HCT116 (cell line): Measurements from ENCODE around the gene TOM1L1. TPM values are rescaled to one million over a fixed set of nuclear protein-coding genes. Genes with fewer than 3 reads are reported as not detected.

ENCODE experiments used
- ATAC-seq: fragments of 200-7000 bp; cut with Tn5 transposase; 2 replicates; pipeline ENCODE4 v1.9.1; 2020; ENCODE audit warnings: mild to moderate bottlenecking, moderate library complexity
- BruUV-seq: library from RNA; stranded (reverse); fragments of 400-500 nt; replicated peaks from 2 replicates; lab custom pipeline; 2021; lab: Mats Ljungman, UMichigan
- CTCF ChIA-PET: fragments of 300-600 bp; sonication (Branson Sonifier 250); formaldehyde crosslinking; loops from one replicate; lab custom pipeline; 2021; ENCODE audit warnings: antibody characterized with exemption; lab: Charles Lee
- POLR2A ChIA-PET: fragments of 300-600, 350-600 bp; sonication (Branson Sonifier 250); formaldehyde crosslinking; loops from one replicate; lab custom pipeline; 2021; ENCODE audit warnings: antibody characterized with exemption; lab: Charles Lee
- RAD21 ChIA-PET, 2 experiments: fragments of 300-600 bp; sonication (Branson Sonifier 250); formaldehyde crosslinking; loops; one replicate each; lab custom pipeline; 2023; ENCODE audit warnings: low total read pairs in 2 of 2; ENCODE audit not compliant: uncharacterized antibody in 2 of 2, unreplicated experiment in 2 of 2, low non-redundant PET in 1 of 2; lab: Charles Lee
- DNase-seq: peaks from one replicate; pipeline ENCODE4 v3.0.0-alpha.2; 2010; ENCODE audit warnings: low read depth, low spot score
- H2AFZ ChIP-seq: fragments of 200-600 bp; shearing (Covaris generic), sonication (generic); 2 replicates; pipeline ENCODE4 v1.6.1; 2017; ENCODE audit warnings: low read depth, mixed run types, mixed read lengths, antibody characterized with exemption, low read length; ENCODE audit not compliant: poor library complexity, severe bottlenecking
- H3K27ac ChIP-seq: 2 replicates; pipeline ENCODE4 v1.5.1; 2012; ENCODE audit warnings: low read depth, low read length
- H3K27me3 ChIP-seq: fragments of 200-600 bp; sonication (generic); 2 replicates; pipeline ENCODE4 v1.6.1; 2016; ENCODE audit warnings: mixed run types, low read length, mixed read lengths; ENCODE audit not compliant: insufficient read depth
- H3K36me3 ChIP-seq, 2 experiments: fragments of 200-500 bp in 1 of 2; fragments of 200-600 bp in 1 of 2; sonication (Bioruptor generic) in 1 of 2; sonication (generic) in 1 of 2; 2 replicates each; pipeline versions ENCODE4 v1.5.1 to v1.6.1; 2014 to 2016; ENCODE audit warnings: low read length in 2 of 2, inconsistent platforms in 1 of 2, mixed read lengths in 1 of 2, mixed run types in 1 of 2; ENCODE audit not compliant: insufficient read depth in 2 of 2, control insufficient read depth in 1 of 2
- H3K4me1 ChIP-seq, 2 experiments: fragments of 200-600 bp in 1 of 2; sonication (generic) in 1 of 2; 2 replicates each; pipeline versions ENCODE4 v1.5.1 to v1.6.1; 2012 to 2017; ENCODE audit warnings: low read length in 2 of 2, inconsistent platforms in 1 of 2, mild to moderate bottlenecking in 1 of 2, mixed read lengths in 1 of 2, mixed run types in 1 of 2, moderate library complexity in 1 of 2; ENCODE audit not compliant: insufficient read depth in 2 of 2, control insufficient read depth in 1 of 2
- H3K4me2 ChIP-seq: fragments of 200-600 bp; sonication (generic); 2 replicates; pipeline ENCODE4 v1.6.1; 2017; ENCODE audit warnings: mixed run types, low read length, mixed read lengths
- H3K4me3 ChIP-seq, 2 experiments: fragments of 200-600 bp in 1 of 2; sonication (generic) in 1 of 2; replicated peaks in 1 of 2; 2 replicates each; pipeline ENCODE4 v1.5.1; 2011 to 2016; ENCODE audit warnings: low read length in 2 of 2, control low read depth in 1 of 2, low read depth in 1 of 2, mild to moderate bottlenecking in 1 of 2, mixed read lengths in 1 of 2, mixed run types in 1 of 2
- H3K79me2 ChIP-seq: fragments of 200-600 bp; sonication (generic); 2 replicates; pipeline ENCODE4 v1.6.1; 2017; ENCODE audit warnings: mild to moderate bottlenecking, mixed run types, low read length, moderate library complexity, mixed read lengths; ENCODE audit not compliant: insufficient read depth
- H3K9ac ChIP-seq: fragments of 200-600 bp; sonication (generic); 2 replicates; pipeline ENCODE4 v1.6.1; 2016; ENCODE audit warnings: low read length, mixed read lengths
- H3K9me2 ChIP-seq: fragments of 200-600 bp; sonication (generic), shearing (Covaris generic); 2 replicates; pipeline ENCODE4 v1.6.1; 2017; ENCODE audit warnings: mixed run types, mild to moderate bottlenecking, moderate library complexity; ENCODE audit not compliant: insufficient read depth
- H3K9me3 ChIP-seq, 2 experiments: fragments of 200-500 bp in 1 of 2; fragments of 200-600 bp in 1 of 2; sonication (Bioruptor generic) in 1 of 2; sonication (generic) in 1 of 2; 2 replicates each; pipeline ENCODE4 v1.6.1; 2014 to 2017; ENCODE audit warnings: low read length in 2 of 2, mixed read lengths in 2 of 2, inconsistent platforms in 1 of 2, low read depth in 1 of 2, mild to moderate bottlenecking in 1 of 2, mixed run types in 1 of 2, moderate library complexity in 1 of 2; ENCODE audit not compliant: control insufficient read depth in 1 of 2, insufficient read depth in 1 of 2
- H4K20me1 ChIP-seq: fragments of 200-600 bp; sonication (generic), shearing (Covaris generic); 2 replicates; pipeline ENCODE4 v1.6.1; 2017; ENCODE audit warnings: mixed run types, mild to moderate bottlenecking, moderate library complexity; ENCODE audit not compliant: insufficient read depth
- EGR1 ChIP-seq: IDR thresholded peaks from 2 replicates; pipeline ENCODE4 v1.6.1; 2012; ENCODE audit warnings: low read depth
- ELF1 ChIP-seq: IDR thresholded peaks from 2 replicates; pipeline ENCODE4 v1.6.1; 2012; ENCODE audit warnings: low read depth, borderline replicate concordance
- FOSL1 ChIP-seq: IDR thresholded peaks from 2 replicates; pipeline ENCODE4 v1.6.1; 2012; ENCODE audit warnings: low read depth
- JUND ChIP-seq: IDR thresholded peaks from 2 replicates; pipeline ENCODE4 v1.6.1; 2012
- POLR2A ChIP-seq: IDR thresholded peaks from 2 replicates; pipeline ENCODE4 v1.7.0; 2011; ENCODE audit warnings: borderline replicate concordance; ENCODE audit not compliant: insufficient read depth, insufficient read length; ENCODE audit errors: extremely low read depth
- SP1 ChIP-seq: IDR thresholded peaks from 2 replicates; pipeline ENCODE4 v1.6.1; 2012; ENCODE audit warnings: low read depth
- SRF ChIP-seq: IDR thresholded peaks from 2 replicates; pipeline ENCODE4 v1.6.1; 2012; ENCODE audit warnings: low read depth
- ZFX ChIP-seq: fragments of 450-650 bp; IDR thresholded peaks from 2 replicates; pipeline ENCODE4 v1.6.1; 2017
- intact Hi-C: fragments of 100-400 bp; cut with micrococcal nuclease; formaldehyde crosslinking; loops from 2 replicates; pipeline ENCODE4 v1.10.0; 2022
- total RNA-seq: library from RNA; stranded (reverse); gene quantifications from one replicate; pipeline ENCODE4 v1.2.1, GENCODE V29; 2021; ENCODE audit not compliant: unreplicated experiment
- TF ChIP-seq, protein P1 (sequence below): IDR thresholded peaks from 2 replicates; pipeline ENCODE4 v1.6.1; 2011; ENCODE audit warnings: mild to moderate bottlenecking, low read length, moderate library complexity; ENCODE audit not compliant: insufficient replicate concordance; ENCODE audit errors: extremely low read depth

TOM1L1 gene
- total RNA-seq, 1 experiment from 2014 or later, result 70.8 TPM

DNA sequence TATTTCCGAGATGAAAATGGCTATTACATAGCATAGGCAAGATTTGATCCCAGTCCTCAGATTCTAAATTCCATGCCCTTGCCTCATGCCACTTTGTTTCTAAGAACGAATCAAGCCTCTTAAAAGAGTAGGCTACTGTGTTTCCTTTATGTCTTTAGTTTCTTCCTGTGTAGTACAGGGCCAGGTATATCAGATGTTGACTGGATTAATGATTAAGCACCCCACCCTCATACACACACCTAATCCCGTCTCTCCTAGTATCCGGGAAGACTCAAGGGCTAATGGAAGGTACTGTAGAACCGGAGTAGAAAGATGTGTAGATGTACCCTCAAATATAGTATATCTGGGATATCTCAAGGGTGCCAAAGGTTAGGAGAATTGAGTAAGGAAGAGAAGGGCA lies 6.7 kb downstream of the TOM1L1 start:
- CTCF ChIA-PET, result no interaction called here
- no peaks in the 10 kb centered on the region for H3K9me3 ChIP-seq
- H3K4me1 ChIP-seq, result peaks cover 0 to 2% of the 10 kb centered on the region in 2 experiments; a peak in 1 of 4 replicates
- peaks cover 64% of the 10 kb centered on the region for H3K79me2 ChIP-seq
- POLR2A ChIA-PET, result no interaction called here
- H2AFZ ChIP-seq, result no peak overlapping the region
- no peak overlapping the region for H3K27ac ChIP-seq
- no peak overlapping the region for H3K4me2 ChIP-seq
- 0 out of 2 replicates have a peak, but pooled peaks cover 5% of the 10 kb centered on the region for H4K20me1 ChIP-seq
- H3K27me3 ChIP-seq, result no peaks in the 10 kb centered on the region
- H3K36me3 ChIP-seq, result peaks cover 11 to 18% of the 10 kb centered on the region in 2 experiments; a peak in 3 of 4 replicates
- H3K9ac ChIP-seq, result no peak overlapping the region
- RAD21 ChIA-PET, result no interaction called here
- BruUV-seq, result no TSS peak
- no peaks in the 10 kb centered on the region for H3K9me2 ChIP-seq
- no peak overlapping the region for H3K4me3 ChIP-seq
- TF ChIP-seq POLR2A (no peak), ELF1 (no peak), FOSL1 (no peak)
- intact Hi-C loops, result no loop called here
- ATAC-seq, result no peak
- no peak for DNase-seq

DNA sequence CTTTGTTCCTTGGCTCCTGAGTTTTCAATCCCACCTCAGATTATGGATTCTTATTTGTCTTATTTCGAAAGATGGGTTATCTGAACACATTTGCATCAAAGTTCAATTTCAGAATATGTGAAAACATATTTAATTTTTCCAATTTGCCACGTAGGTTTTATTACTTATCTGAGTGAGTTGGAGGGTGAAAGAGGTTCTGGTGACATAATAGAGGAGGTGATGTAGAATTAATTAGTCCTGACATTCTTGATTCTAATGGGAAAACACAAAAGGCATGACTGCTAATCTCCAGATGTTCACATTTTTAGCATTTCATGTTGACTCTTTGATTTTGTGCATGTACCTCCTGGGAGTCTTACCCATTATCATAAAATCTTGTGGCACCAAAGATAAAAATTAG lies 9.1 kb downstream of the TOM1L1 start:
- Histone ChIP-seq H3K4me3 (no peak overlapping the region), H3K27ac (no peak overlapping the region), H2AFZ (no peak overlapping the region), H4K20me1 (0 out of 2 replicates have a peak, but pooled peaks cover 5% of the 10 kb centered on the region), H3K36me3 (peaks cover 21 to 32% of the 10 kb centered on the region in 2 experiments), H3K9ac (no peak overlapping the region), H3K79me2 (peaks cover 59% of the 10 kb centered on the region), H3K9me3 (peaks cover 0 to 3% of the 10 kb centered on the region in 2 experiments; a peak in 1 of 4 replicates), H3K4me2 (no peak overlapping the region), H3K4me1 (no peaks in the 10 kb centered on the region), H3K27me3 (no peaks in the 10 kb centered on the region), H3K9me2 (no peaks in the 10 kb centered on the region)
- DNase-seq, result no peak
- no peak for ATAC-seq
- RAD21 ChIA-PET, result no interaction called here
- intact Hi-C loops, result no loop called here
- no TSS peak for BruUV-seq
- TF ChIP-seq SP1, result no peak
- TF ChIP-seq SRF, result no peak
- TF ChIP-seq JUND, result no peak
- TF ChIP-seq EGR1, result no peak
- TF ChIP-seq POLR2A, result no peak
- TF ChIP-seq FOSL1, result no peak
- TF ChIP-seq, protein P1, sequence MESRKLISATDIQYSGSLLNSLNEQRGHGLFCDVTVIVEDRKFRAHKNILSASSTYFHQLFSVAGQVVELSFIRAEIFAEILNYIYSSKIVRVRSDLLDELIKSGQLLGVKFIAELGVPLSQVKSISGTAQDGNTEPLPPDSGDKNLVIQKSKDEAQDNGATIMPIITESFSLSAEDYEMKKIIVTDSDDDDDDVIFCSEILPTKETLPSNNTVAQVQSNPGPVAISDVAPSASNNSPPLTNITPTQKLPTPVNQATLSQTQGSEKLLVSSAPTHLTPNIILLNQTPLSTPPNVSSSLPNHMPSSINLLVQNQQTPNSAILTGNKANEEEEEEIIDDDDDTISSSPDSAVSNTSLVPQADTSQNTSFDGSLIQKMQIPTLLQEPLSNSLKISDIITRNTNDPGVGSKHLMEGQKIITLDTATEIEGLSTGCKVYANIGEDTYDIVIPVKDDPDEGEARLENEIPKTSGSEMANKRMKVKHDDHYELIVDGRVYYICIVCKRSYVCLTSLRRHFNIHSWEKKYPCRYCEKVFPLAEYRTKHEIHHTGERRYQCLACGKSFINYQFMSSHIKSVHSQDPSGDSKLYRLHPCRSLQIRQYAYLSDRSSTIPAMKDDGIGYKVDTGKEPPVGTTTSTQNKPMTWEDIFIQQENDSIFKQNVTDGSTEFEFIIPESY, result no peak
- TF ChIP-seq ZFX, result no peak
- CTCF ChIA-PET, result no interaction called here
- POLR2A ChIA-PET, result no interaction called here
